ENCODE results near the gene NOM1. TPM values are rescaled to one million over a fixed set of nuclear protein-coding genes. Genes with fewer than 3 reads are reported as not detected.
"Not testable (repeated sequence)": the region's sequence is repeated elsewhere in the genome, so short reads cannot be mapped to it uniquely, and the experiment has no call there.

The NOM1 gene
- total RNA-seq, 2 experiments from 2014 or later: 25.5 to 27.6 TPM

- intact Hi-C loops (cut with DNase I, micrococcal nuclease): loop anchor here in 1 of 2 experiments (2.0 kb wide), 2 partner anchors 190 to 388 kb away; partner anchors contain the start of genes DNAJB6 and UBE3C
- H3K27me3 Mint-ChIP-seq: peaks cover 20% of the 10 kb centered on the region
- peak overlapping the region; percentile 63 for H3K4me3 Mint-ChIP-seq
- H3K36me3 ChIP-seq (ENCODE audit: insufficient read depth, low read length): peaks cover 13% of the 10 kb centered on the region
- H3K4me3 ChIP-seq (ENCODE audit: low read length): no peak overlapping the region
- peaks cover 30% of the 10 kb centered on the region for H3K4me1 Mint-ChIP-seq (ENCODE audit: low read depth)
- H3K4me1 ChIP-seq (ENCODE audit: insufficient read depth, low read length): peaks cover 33% of the 10 kb centered on the region
- H3K9me3 ChIP-seq (ENCODE audit: control insufficient read depth in 1 of 2, insufficient read depth in 1 of 2, low read length in 2 of 2): no peaks in the 10 kb centered on the region
- CTCF ChIA-PET: interaction anchor here (3.6 kb wide), 1 partner anchor 55 kb away, joined by 24 read pairs; the partner anchor contains the start of gene LMBR1
- ATAC-seq (ENCODE audit: poor library complexity) (no peak), DNase-seq (no peak)
- H3K9me3 Mint-ChIP-seq: no peaks in the 10 kb centered on the region
- TF ChIP-seq CTCF (IDR thresholded peaks at IDR 0.05): no peak
- H3K27ac ChIP-seq (ENCODE audit: low read depth in 1 of 2, low read length in 2 of 2): no peak overlapping the region
- POLR2A ChIA-PET: interaction anchor here (3.1 kb wide), 1 partner anchor 55 kb away, joined by 24 read pairs; the partner anchor contains the start of gene LMBR1
- peaks cover 29% of the 10 kb centered on the region for H3K36me3 Mint-ChIP-seq (ENCODE audit: low read depth)
- no peak overlapping the region for H3K27ac Mint-ChIP-seq
- peaks cover 4 to 13% of the 10 kb centered on the region in 2 experiments for H3K27me3 ChIP-seq (ENCODE audit: control insufficient read depth in 1 of 2, insufficient read depth in 2 of 2, low read length in 2 of 2)
These were observed 1.2 kb upstream of the NOM1 start for GRCh38 chr7:156948361-156948760.

GRCh38 chr7:156950381-156950858, 908 bp downstream of the NOM1 start:
- POLR2A ChIA-PET: interaction anchor here (0.7 to 3.1 kb wide), 2 partner anchors 16 to 57 kb away, joined by 4 to 24 read pairs; partner anchors contain the start of gene LMBR1
- Histone ChIP-seq H3K9me3 (ENCODE audit: control insufficient read depth in 1 of 2, insufficient read depth in 1 of 2, low read length in 2 of 2) (no peaks in the 10 kb centered on the region), H3K4me1 (ENCODE audit: insufficient read depth, low read length) (peaks cover 30% of the 10 kb centered on the region), H3K4me3 (ENCODE audit: low read length) (peak overlapping the region; percentile 89), H3K27ac (ENCODE audit: low read depth in 1 of 2, low read length in 2 of 2) (no peak overlapping the region), H3K36me3 (ENCODE audit: insufficient read depth, low read length) (peaks cover 34% of the 10 kb centered on the region), H3K27me3 (ENCODE audit: control insufficient read depth in 1 of 2, insufficient read depth in 2 of 2, low read length in 2 of 2) (no peaks in the 10 kb centered on the region)
- peaks cover 2% of the 10 kb centered on the region for H3K27me3 Mint-ChIP-seq
- intact Hi-C loops (cut with DNase I, micrococcal nuclease): loop anchor here (1.0 to 10.0 kb wide), 2 partner anchors 57 to 1306 kb away; partner anchors contain the start of genes LMBR1 (in 1 of the 2) and RBM33 (in 1 of the 2)
- CTCF ChIA-PET: interaction anchor here (0.6 to 3.6 kb wide), 6 partner anchors 23 to 1250 kb away, joined by 3 to 24 read pairs (median 6); partner anchors contain the start of gene LMBR1
- DNase-seq: no peak
- H3K9me3 Mint-ChIP-seq: no peaks in the 10 kb centered on the region
- H3K27ac Mint-ChIP-seq: peak overlapping the region; percentile 82
- TF ChIP-seq CTCF (IDR thresholded peaks at IDR 0.05): no peak
- H3K36me3 Mint-ChIP-seq (ENCODE audit: low read depth): peaks cover 49% of the 10 kb centered on the region
- H3K4me3 Mint-ChIP-seq: peak overlapping the region; percentile 97
- peaks cover 34% of the 10 kb centered on the region for H3K4me1 Mint-ChIP-seq (ENCODE audit: low read depth)
- no peak for ATAC-seq (ENCODE audit: poor library complexity)

- H3K4me3 ChIP-seq (ENCODE audit: low read length); DNase-seq; H3K9me3 ChIP-seq (ENCODE audit: control insufficient read depth in 1 of 2, insufficient read depth in 1 of 2, low read length in 2 of 2); H3K27me3 Mint-ChIP-seq; H3K27ac ChIP-seq (ENCODE audit: low read depth in 1 of 2, low read length in 2 of 2); H3K27me3 ChIP-seq (ENCODE audit: control insufficient read depth in 1 of 2, insufficient read depth in 2 of 2, low read length in 2 of 2); H3K4me3 Mint-ChIP-seq; H3K9me3 Mint-ChIP-seq; H3K27ac Mint-ChIP-seq; POLR2A ChIA-PET; ATAC-seq (ENCODE audit: poor library complexity); CTCF ChIA-PET: not testable (repeated sequence)
- H3K36me3 ChIP-seq (ENCODE audit: insufficient read depth, low read length): peaks cover 56% of the 10 kb centered on the region
- intact Hi-C loops (cut with DNase I, micrococcal nuclease): loop anchor here in 1 of 2 experiments (10.0 kb wide), 1 partner anchor 1308 kb away; the partner anchor contains the start of gene RBM33
- peaks cover 30% of the 10 kb centered on the region for H3K4me1 ChIP-seq (ENCODE audit: insufficient read depth, low read length)
- Mint-ChIP-seq H3K4me1 (ENCODE audit: low read depth) (peaks cover 26% of the 10 kb centered on the region), H3K36me3 (ENCODE audit: low read depth) (peaks cover 70% of the 10 kb centered on the region)
These were observed 3.7 kb downstream of the NOM1 start for GRCh38 chr7:156953215-156953614.
